GM18511 (cell line): Measurements from ENCODE around the gene P2RX7.

Experiments used
- ATAC-seq: cut with Tn5 transposase; IDR thresholded peaks from one replicate; pipeline ENCODE4 v1.9.1; 2021; ENCODE audit warnings: mild to moderate bottlenecking, moderate library complexity; ENCODE audit not compliant: unreplicated experiment

Gene P2RX7

DNA sequence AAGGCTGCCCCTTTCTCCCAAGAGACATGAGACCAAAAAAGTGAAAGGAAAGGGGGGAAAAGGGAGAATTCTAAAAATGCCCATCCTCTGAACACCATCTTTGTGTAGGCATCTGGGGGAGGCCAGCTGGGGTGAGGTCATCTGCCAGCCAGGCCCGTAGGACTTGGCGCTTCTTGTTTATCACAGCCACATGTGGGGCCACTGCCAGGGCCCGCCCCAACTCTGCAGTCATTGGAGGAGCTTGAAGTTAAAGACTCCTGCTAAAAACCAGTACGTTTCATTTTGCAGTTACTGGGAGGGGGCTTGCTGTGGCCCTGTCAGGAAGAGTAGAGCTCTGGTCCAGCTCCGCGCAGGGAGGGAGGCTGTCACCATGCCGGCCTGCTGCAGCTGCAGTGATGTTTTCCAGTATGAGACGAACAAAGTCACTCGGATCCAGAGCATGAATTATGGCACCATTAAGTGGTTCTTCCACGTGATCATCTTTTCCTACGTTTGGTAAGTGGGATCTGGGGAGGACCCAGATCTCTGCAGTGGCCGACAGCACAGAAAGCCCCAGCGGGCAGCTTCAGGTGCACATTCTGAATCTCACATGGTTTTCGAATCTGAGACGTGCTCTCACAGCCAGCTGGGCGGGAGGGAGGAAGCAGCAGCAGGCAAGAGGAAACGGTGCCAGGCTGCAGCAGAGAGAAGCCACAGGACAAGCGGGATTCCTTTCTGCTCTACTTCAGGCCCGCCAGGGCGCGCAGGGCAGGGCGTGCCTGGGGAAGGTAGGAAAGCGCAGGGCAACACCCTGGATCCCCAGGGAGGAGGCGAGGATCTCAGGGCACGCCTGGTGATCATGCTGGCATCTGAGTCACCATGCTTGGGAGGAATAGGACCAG, at the start of gene P2RX7:
Gene P2RX7 (plus strand): TSS at position 276 of the 881 bp plus-strand sequence. CDS start 95 bp downstream, at position 371.
- no peak for ATAC-seq

DNA sequence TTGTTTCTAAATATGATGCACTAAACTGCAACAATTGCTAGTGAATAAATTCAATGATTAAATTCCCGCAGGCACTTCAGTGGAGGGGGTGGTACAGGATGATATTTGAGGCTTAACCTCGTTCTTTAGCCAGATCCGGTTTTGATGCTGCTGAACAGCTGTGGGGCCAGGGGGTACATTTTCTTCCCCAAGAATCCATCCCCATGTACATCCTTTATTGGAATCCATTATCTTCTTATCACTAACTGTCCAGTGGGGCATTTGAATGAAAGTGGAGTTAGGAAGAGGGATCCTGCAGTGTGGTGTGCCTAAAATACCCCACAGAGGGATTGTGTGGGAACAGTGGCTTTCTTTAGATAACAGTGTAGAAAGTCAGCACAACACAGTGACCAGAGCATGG, 48.4 kb upstream of the P2RX7 start:
- ATAC-seq: no peak

DNA sequence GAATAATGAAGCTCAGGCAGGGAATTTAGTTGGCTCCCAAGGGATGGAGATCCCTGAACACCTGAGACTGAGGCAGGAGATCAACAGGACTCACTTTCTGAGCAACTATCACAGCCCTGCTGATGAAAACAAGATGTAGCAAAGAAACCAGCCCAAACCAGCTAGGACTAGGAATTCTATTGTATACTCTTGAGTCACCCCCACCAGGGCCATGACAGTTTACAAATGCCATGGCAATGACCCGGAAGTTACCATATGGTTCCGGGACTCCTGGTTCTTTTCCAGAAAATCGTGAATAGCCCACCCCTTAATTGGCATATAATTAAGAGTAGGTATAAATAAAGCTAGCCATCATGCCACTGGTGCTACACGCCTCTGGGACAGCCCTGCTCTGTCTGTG, 47.6 kb upstream of the P2RX7 start:
- no peak for ATAC-seq

DNA sequence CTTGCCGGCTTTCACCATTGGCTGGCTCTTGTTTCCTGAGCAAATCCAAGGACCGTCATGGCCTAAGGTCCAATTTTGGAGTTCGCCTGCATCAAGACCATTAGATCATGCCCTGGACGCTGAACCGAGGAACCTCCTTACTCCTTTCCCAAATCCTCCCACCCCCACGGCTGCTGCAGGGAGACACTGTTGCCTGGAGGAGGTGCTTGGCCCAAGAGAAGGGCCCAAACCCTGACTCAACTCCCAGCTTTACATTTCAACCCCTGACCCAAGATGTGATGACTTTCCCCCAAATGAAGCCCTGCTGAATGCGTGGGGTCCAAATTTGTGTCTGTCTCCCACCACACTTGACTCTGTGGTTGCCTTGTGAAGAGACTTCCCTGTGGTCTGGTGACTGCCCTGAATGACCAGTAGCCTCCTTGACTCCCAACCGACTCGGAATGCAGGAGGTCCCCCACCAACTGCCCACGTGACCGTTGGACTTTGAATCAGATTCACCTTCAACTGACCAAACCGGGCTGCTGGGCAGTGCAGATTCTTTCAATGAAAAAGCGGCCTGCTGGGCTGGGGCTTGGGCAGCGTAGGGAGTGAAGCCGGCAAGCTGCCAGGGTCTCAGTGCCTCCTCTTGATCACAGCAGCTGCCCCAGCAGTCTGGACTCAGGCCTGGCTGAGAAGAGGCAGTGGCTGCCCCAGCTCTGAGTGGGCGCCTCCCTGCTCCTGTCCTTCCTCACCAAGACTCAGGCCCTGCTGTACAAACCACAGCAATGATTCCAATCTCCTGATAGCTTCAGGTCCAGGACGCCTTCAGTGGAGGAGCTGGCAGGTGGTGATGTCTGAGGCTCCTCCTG, 46.9 kb upstream of the P2RX7 start:
- no peak for ATAC-seq

DNA sequence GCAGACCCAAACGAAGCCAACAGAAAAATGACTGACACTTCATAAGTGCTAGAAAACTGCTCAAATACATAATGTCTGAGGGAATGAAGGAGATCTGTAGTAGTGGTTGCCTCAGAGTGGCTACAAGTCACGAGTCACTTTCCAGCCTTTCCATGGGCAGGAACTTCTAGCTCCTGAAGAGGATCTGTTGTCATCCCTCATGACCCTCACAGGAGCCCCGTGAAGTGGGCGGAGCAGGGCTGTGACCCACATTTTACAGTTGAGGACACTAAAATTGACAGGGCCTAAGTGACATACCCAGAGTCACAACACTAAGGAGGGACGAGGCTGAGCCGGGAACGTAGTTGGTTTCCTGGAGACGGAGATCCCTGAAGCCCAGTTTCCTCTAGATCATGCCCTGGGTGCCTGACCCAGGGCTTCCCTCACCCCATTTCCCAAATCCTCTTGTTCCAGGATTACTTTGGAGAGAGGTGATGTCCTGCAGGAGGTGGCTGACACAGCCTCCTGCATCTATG, 45.8 kb upstream of the P2RX7 start:
- ATAC-seq: no peak

DNA sequence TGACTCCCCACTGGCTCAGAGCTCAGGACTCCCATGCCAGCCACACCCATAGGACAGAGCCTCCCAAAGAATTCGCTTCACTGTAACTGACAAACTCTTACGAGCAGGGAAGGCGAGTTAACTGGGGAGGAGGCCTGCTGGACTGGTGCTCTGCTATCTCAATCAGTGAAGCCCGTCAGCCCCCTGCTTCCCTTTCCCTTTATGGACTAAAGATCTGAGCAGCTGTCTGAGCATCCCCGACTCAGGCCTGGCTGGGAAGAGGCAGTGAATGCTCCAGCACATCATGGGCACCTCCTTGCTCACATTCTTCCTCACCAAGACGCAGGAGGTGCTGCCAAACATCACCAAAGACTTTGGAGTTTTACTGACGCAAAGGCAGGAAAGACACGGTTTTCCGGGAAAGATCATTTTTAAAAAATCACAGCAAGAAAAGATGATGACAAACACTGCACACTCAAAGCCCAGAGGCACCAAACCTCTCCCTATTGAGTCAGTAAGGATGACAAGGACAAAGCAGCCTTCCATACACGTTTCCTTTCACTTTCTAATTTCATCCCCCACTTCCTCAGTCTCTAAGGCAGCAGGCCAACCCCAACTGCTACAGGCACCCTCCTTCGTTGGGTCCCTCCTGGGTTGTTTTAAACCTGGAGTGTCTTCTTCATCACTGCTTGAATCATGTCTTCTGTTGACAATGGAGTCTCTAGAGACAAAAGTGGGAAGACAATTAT, 45.0 kb upstream of the P2RX7 start:
- no peak for ATAC-seq

DNA sequence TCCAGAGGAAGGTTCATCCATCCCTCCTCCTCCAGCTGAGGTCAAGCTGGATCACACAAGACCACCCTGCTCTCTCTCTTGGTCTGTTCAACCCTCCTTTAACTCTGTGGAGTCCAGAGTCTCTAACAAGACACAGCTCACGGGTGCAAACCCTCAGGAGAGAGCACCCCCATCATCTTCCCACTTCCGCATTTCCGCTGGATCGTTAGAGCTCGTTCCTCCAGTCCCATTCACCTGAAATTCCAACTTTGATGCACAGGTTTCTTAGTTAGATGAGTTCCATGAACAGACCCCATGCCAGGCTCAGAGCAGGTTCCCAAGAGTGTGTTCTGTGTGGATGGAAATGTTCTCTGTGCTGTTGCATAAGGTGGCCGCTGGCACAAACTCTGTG, 44.5 kb upstream of the P2RX7 start:
- ATAC-seq: no peak

DNA sequence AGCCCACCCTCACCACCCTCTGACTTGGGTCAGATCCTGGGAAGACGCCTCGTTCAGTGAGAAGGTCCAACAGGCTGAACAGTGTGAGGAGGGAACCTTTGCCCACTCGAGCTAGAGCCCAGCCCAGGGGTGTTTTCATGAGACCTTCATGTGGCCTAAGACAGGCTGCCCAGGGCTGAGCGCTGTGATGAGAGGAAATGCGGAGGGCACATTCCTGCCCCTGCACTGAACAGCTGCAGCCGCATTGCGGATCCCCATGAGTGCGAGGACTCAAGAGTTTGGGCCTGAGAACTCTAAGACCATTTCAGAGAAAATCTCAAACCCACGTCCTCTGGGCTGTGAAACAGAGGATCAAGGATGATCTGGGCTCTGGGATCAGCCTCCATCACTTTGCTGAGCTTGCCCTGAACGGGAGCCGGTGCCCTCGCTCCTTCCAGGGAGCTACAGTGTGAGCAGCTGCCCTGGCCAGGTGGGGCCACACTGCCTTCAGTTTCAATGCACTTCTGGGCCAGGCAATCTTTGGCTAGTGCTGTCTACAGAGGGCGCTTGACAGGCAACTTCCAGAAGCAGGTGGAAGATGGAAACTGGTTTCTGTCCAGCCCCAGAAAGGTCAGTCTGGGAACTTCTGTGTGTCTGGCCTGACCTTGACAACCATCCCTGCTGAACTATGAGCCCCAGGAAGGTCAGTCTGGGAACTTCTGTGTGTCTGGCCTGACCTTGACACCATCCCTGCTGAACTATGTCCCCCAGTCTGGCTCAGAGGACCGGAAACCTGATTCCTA, 43.5 kb upstream of the P2RX7 start:
- ATAC-seq: no peak

DNA sequence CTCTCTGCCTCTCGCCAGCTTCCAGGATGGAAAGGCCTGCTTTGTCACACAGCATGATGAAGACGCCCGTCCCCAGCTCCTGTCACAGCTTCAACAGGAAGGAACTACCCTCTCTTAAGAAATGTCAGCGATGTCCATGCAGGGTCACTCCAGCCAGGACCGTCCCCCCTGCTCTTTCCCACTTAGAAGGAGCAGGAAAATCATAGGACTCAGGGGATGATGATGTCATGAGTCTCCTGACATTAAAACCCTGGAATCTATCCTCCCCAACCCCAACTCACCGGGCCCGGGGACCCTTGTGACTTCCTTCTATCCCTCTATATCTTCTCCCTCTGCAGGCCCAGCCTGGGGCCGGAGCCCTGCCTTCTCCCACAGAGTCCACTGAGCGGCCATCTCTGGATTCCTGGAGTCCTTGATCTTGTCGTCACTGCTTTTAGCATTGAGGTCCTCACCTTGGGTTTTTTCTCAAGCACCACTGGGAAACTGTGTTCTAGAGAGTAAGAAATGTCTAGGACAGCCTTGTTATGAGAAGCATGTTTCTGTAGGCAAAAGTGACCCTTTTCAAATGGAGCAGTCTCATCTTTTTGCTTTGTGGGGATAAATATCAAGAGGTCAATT, 42.8 kb upstream of the P2RX7 start:
- no peak for ATAC-seq

DNA sequence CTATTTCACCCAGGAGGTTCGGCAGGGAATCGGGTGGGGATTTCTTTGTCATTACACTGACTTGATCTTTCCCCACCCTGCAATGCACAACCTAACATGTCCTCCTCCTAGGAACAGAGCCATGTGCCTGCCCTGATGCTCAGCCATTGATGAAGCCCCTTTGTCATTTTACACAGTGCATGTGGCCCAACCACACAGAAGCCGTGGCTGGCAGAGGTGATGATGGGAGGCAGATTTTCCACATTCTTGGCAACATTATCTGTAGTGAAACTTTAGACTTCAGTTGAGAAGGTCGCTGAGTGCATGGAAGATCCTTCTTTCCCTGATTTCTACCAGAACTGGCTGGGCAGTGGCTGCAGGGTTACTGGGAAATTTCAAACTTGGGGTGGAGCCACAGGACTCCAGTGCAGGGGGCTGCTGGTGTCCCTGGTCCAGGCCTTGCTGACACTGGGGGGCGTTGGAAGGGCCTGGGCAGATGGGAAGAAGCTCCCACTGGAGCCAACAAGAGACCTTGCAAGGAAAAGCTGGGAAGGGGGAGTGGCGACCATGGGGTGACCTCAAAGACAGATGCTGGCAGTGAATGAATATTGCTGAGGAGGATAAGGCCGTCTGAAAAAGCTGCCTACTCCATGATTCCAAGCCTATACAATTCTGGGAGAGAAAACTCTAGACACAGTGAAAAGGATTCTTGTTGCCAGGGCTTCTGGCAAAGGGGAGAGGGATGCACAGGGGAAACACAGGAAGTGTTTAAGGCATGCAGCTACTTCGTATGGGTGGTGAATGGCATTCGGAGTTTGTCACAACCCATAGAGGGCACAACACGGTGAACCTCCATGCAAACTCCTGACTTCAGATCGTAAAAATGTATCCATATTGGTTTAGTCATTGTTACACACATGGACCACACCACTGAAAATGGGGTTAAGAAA, 41.8 kb upstream of the P2RX7 start:
- ATAC-seq: no peak

DNA sequence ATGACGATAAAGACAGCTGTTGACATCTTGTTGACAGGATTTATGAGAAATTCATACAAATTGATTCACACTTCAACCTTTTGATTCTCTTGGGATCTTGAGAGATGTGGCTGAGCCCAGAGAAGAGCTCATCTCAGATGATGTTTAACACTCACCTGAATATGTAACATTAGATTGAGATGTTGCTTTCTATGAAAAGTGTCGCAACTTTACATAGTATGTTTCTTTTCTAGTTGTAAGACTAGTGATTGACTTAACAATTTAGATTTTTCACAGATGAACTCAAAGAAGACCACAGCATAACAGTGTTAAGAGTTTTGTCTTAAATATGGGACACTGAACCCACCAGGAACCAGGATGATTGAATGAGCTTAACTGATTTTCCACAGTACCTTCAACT, 40.6 kb upstream of the P2RX7 start:
- no peak for ATAC-seq

DNA sequence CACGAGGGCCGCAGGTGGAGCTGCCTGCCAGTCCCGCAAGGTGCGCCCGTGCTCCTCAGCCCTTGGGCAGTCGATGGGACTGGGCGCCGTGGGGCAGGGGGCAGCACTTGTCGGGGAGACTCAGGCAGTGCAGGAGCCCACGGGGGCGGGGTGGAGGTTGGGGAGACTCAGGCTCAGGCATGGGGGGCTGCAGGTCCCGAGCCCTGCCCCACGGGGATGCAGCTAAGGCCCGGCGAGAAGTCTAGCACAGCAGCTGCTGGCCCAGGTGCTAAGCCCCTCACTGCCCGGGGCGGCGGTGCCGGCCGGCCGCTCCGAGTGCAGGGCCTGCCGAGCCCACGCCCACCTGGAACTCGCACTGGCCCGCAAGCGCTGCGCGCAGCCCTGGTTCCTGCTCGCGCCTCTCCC, 39.2 kb upstream of the P2RX7 start:
- no peak for ATAC-seq

DNA sequence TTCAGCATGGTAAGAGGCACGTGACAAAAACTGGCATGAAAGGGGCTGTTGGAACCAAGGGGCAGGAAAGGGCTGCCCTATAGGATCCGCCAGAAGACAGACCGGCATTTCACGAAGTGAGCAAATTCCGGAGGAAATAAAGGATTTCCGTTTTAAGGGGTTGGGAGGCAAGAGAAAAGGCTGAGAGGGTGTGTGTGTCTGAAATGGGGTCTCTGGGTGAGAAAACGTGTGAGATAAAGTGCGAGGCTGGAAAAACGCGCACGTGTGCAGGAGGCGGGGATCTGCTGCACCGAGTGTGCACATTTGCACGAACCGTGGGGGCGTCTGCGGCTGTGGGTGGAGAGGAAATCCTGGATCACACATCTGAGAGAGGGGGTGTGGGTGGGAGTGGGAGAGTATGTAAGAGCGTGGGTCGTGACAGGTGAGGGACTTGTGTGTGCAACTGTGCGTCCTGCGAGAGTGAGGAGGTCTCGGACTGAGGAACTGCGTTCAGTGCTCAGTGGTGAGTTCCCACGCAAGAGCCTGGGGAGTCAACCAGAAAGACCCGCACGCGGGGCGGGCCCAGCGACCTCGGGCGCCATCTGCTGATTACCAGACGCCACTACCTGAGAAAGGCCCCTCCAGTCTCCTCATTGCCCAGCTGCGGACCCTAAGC, 37.0 kb upstream of the P2RX7 start:
- no peak for ATAC-seq

DNA sequence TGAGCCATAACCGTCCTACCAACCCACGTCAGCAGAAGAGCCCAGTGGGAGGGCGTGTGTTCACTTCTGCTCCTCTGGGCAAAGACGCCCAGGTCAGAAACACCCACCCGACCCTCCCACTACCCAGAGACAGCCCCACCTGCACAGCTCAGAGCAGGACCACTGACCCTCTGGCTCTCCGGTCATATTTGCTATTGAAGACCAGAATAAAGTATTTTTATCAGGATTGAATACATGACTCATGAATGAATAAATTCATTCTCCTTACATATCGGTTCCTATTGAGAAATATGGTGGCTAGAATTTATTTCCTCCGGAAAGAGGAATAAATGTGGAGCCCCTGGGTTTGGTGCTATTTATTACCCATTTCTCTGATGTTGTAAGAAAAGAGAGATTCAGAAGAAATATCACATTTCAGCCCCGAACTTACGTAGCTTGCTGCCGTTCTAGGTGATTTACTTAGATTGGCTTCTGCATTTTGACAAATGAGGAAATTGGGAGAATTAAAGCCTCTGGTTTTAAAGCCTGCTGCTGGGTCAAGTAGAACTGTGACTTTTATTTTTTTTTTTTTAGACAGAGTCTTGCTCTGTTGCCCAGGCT, 36.4 kb upstream of the P2RX7 start:
- no peak for ATAC-seq

DNA sequence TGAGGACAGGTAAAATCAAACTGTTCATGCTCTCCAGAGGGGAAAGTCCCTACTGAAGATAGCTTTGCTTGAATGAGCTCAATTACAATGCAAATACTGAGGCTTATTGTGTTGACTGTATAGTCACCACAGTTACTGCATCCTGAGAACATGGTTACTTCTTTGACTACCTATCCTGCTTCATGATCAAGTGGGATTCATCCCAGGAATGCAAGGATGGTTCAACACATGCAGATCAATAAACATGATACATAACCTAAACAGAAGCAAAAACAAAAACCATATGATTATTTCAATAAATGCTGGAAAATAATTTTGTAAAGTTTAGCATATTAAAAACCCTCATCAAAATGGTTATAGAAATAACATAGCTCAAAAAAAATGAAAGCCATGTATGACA, 32.9 kb upstream of the P2RX7 start:
- no peak for ATAC-seq

DNA sequence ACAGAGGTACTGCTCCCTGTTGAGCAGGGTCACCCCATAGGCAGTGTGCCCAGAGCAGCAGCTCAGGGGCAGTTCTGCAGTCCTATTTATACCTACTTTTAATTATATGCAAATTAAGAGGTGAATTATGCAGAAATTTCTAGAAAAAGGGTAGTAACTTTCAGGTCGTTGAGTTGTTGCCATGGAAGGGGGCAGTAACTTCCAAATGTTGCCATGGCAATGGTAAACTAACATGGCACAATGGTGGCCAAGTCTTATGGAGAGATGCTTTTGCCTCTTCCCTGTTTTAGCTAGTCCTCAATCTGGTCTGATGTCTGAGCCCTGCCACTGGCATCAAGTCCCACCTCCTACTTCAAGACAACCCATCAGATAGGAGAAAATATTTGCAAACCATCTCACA, 30.4 kb upstream of the P2RX7 start:
- no peak for ATAC-seq

DNA sequence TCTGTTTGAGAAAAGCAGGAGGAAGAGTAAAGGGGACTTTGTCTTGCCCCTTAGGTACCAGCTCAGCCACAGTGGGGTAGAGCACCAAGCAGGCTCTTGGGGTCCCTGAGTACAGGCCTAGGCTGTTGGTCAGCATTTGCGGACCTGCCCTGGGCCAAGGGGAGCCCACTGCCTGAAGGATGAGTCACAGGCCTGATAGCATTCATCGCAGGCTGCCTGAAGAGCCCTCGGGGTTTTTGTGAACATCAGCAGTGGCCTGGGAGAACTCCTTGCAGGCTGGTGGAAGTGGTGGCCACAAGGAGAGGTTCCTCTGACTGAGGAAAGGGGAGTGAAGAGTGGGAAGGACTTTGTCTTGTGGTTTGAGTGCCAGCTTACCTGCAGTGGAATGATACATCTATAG, 25.0 kb upstream of the P2RX7 start:
- ATAC-seq: no peak

DNA sequence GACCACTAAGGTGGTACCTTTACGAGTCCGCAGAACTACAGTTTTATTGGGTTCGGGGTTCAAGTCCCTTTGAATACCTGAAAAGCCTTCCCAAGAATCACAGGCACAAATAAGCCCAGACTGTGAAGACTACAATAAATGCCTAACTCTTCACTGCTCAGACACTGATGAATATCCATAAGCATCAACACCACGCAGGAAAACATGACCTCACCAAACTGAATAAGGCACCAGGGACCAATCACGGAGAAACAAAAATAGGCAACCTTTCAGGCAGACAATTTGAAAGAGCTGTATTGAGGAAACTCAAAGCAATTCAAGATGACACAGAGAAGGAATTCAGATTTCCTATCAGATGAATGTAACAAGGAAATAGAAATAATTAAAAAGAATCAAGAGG, 24.2 kb upstream of the P2RX7 start:
- ATAC-seq: no peak
